Posterior vena cava (tissue), 2 donors: ENCODE results near the gene CCDC117. TPM values are rescaled to one million over a fixed set of nuclear protein-coding genes. Genes with fewer than 3 reads are reported as not detected.
"Not testable (repeated sequence)": the region's sequence is repeated elsewhere in the genome, so short reads cannot be mapped to it uniquely, and the experiment has no call there.

Experiments
- DNase-seq: peaks from one replicate; pipeline ENCODE4 v3.0.0-alpha.2; 2020; ENCODE audit warnings: low spot score
- intact Hi-C, 2 donors: fragments of 100-400 bp; cut with DNase I; formaldehyde crosslinking; loops; one replicate each; pipeline versions ENCODE4 v1.14.1 to v1.14.2; 2022 to 2023
- total RNA-seq, 2 donors: library from RNA; stranded (reverse); fragmentation: NEBNext Ultra II Directional; extraction: Animal tissue kit (Norgen Biotek cat#: 25700); gene quantifications; one replicate each; pipeline ENCODE4 v1.2.1, GENCODE V29; 2021
- donor health status: DM: yes; HTN: yes; CAD: no.
- donor health status: DM: yes; HTN: yes; CAD: no.

The CCDC117 gene
- total RNA-seq, 2 donors from 2014 or later = 12.0 to 19.6 TPM

GRCh38 chr22:28820885-28821284 lies 48.4 kb downstream of the CCDC117 start:
- intact Hi-C loops = no loop called here
- no peak for DNase-seq

- no peak for DNase-seq
- intact Hi-C loops = no loop called here
Observed at GRCh38 chr22:28821452-28821851, 49.0 kb downstream of the CCDC117 start.

GRCh38 chr22:28822930-28823551 lies 50.5 kb downstream of the CCDC117 start:
- DNase-seq = no peak
- intact Hi-C loops = no loop called here

DNA sequence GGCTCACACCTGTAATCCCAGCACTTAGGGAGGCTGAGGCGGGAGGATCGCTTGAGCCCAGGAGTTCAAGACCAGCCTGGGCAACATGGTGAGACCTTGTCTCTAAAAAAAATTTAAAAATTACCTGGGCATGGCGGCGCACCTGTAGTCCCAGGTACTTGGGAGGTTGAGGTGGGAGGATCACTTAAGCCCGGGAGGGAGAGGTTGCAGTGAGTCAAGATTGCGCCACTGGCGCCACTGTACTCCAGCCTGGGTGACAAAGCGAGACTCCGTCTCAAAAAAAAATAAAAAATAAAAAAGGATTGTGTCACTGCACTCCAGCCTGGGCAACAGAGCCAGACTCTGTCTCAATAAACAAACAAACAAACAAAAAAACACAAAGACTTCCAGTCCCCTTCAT lies 52.0 kb downstream of the CCDC117 start:
- DNase-seq, intact Hi-C loops: not testable (repeated sequence)

- intact Hi-C loops = loop anchor here in 1 of 2 donors (5.0 kb wide), 1 partner anchor 229 kb away; no protein-coding TSS in a partner anchor
- not testable (repeated sequence) for DNase-seq
Observed at GRCh38 chr22:28826430-28826829, 53.9 kb downstream of the CCDC117 start.

- intact Hi-C loops = loop anchor here in 1 of 2 donors (5.0 kb wide), 1 partner anchor 230 kb away; no protein-coding TSS in a partner anchor
- no peak for DNase-seq
Observed at GRCh38 chr22:28826921-28827320, 54.4 kb downstream of the CCDC117 start.

- peak; percentile 92 for DNase-seq
Observed at GRCh38 chr22:28829358-28830181, 57.1 kb downstream of the CCDC117 start.

GRCh38 chr22:28830441-28830840 lies 57.9 kb downstream of the CCDC117 start:
- no peak for DNase-seq
- intact Hi-C loops = loop anchor here in 1 of 2 donors (5.0 to 10.0 kb wide), 2 partner anchors 223 to 776 kb away; no protein-coding TSS in a partner anchor

More at GRCh38 chr22:28829358-28830181, 57.1 kb downstream of the CCDC117 start:
- intact Hi-C loops = loop anchor here (5.0 to 10.0 kb wide), 3 partner anchors 222 to 775 kb away; no protein-coding TSS in a partner anchor

DNA sequence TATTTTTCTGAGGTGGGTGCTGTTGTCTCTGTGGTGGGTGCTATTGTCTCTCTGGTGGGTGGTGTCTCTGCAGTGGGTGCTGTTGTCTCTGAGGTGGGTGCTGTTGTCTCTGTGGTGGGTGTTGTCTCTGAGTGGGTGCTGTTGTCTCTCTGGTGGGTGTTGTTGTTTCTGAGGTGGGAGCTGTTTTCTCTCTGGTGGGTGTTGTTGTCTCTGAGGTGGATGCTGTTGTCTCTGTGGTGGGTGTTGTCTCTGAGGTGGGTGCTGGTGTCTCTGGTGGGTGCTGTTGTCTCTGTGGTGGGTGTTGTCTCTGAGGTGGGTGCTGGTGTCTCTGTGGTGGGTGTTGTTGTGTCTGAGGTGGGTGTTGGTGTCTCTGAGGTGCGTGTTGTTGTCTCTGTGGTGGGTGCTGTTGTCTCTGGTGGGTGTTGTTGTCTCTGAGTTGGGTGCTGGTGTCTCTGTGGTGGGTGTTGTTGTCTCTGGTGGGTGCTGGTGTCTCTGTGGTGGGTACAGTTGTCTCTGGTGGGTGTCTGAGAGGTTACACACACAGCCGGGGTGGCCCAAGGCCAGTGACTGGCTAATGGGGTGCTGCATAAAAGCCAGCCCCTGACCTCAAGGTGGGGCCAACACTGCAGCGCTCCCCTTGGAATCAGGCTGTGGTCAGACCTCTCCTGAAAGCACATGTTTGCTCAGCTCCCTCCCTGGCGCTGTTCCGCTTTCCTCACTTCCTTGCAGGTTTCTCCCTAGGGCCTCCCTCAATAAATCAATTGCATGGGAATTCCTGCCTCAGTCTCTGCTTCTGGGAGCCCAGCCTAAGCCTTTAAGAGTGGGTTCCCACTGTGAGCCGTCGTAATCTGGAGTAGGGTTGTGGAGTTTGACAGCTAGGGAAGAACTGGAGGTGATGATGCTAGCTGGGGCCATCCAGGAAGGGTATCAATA lies 58.9 kb downstream of the CCDC117 start:
- intact Hi-C loops = loop anchor here in 1 of 2 donors (5.0 to 10.0 kb wide), 2 partner anchors 224 to 777 kb away; no protein-coding TSS in a partner anchor

GRCh38 chr22:28832731-28833130 lies 60.2 kb downstream of the CCDC117 start:
- DNase-seq = no peak
- intact Hi-C loops = loop anchor here in 1 of 2 donors (5.0 to 10.0 kb wide), 2 partner anchors 225 to 778 kb away; no protein-coding TSS in a partner anchor

More for the DNA sequence above, 58.9 kb downstream of the CCDC117 start:
- no peak for DNase-seq

DNA sequence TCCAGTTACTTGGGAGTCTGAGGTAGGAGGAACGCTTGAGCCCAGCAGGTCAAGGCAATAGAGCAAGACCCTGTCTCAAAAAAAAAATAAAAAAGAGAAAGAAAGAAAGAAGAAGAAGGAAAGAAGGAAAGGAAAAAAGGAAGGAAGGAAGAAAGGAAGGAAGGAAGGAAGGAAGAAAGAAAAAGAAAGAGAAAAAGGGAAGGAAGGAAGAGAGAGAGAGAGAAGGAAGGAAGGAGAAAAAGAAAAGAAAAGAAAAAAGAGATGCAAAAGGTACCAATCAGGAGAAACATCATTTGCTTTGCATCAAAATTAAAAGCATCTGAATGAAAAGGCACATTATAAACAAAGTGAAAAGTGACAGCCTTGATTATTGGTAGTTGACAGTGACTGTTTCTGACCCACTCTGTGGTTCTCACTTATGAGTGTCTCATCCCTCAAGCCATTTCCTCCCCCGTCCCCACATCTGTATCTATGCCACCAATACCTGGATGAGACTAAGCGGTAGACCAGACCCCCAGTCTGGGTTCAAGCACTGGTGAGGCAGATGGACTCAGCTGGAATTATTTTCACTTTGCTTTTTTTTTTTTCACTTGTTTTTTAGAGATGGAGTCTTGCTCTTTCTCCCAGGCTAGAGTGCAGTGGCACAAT lies 60.9 kb downstream of the CCDC117 start:
- no peak for DNase-seq
- intact Hi-C loops = loop anchor here in 1 of 2 donors (5.0 to 10.0 kb wide), 2 partner anchors 226 to 779 kb away; no protein-coding TSS in a partner anchor

DNA sequence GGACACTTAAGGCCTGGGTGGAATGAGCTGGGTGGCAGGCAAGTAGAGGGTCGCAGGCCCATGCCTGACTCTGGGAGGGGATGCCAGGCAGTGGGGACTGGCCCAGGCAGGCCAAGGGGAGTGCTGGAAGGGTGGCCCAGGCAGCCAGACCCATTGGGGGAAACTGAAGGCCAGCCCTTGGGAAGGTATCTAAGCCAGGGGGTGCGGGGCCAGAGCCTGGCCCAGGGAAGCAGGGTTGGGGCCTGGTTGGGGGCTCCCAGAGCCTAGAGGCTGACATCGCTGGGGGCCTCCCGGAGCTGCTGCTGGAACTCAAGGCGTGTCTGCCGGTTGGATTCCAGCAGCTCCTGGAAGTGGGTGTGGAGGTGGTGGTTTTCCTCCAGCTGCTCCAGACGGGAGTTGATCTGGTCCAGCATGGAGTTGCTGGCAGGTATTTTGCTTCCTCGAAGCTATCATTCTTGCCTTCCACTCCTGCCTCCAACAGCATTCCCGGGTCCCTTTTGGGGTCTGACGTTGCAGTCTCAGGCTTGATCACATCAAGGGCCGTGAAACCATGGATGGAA lies 63.2 kb downstream of the CCDC117 start:
- no peak for DNase-seq
- intact Hi-C loops = loop anchor here in 1 of 2 donors (10.0 kb wide), 1 partner anchor 781 kb away; no protein-coding TSS in a partner anchor

- no peak for DNase-seq
- intact Hi-C loops = loop anchor here in 1 of 2 donors (10.0 kb wide), 1 partner anchor 783 kb away; no protein-coding TSS in a partner anchor
Observed at GRCh38 chr22:28837640-28838039, 65.1 kb downstream of the CCDC117 start.

Other genes starting within 250 kb of the CCDC117 start
- 10 to 100 TPM; 36.6 to 51.2 TPM for gene TTC28, start 92.9 kb upstream of the CCDC117 start, total RNA-seq
- 1 to 10 TPM; 6.6 to 8.4 TPM for gene CHEK2, start 30.9 kb upstream of the CCDC117 start, total RNA-seq
- gene HSCB, start 30.7 kb upstream of the CCDC117 start, total RNA-seq = 10 to 100 TPM in 1 of 2 donors, 1 to 10 TPM in 1; 9.7 to 10.6 TPM
- 100 to 1,000 TPM; 113 to 124 TPM for gene XBP1, start 27.9 kb downstream of the CCDC117 start, total RNA-seq
- 1 to 10 TPM; 7.5 to 8.5 TPM for gene ZNRF3, start 110.9 kb downstream of the CCDC117 start, total RNA-seq